Tibial artery (tissue), 4 donors: ENCODE measurements around the gene KLHL29.

Experiments
- DNase-seq, 2 donors: peaks; one replicate each; pipeline ENCODE4 v3.0.0-alpha.2; 2019
- H3K27ac ChIP-seq, 2 donors: fragments of 200-600 bp; sonication (generic) in 1 of 2; 1 replicate in 1 of 2; 2 replicates in 1 of 2; pipeline ENCODE4 v1.5.1; 2018 to 2019; ENCODE audit warnings: mild to moderate bottlenecking in 1 of 2
- H3K27me3 ChIP-seq, 2 donors: fragments of 200-600 bp; sonication (generic) in 1 of 2; one replicate each; pipeline versions ENCODE4 v1.5.1 to v1.6.0; 2016 to 2019
- H3K36me3 ChIP-seq, 3 donors: fragments of 200-600 bp; sonication (generic) in 2 of 3; one replicate each; pipeline ENCODE4 v1.5.1; 2016 to 2019; ENCODE audit warnings: mild to moderate bottlenecking in 2 of 3
- H3K4me1 ChIP-seq, 4 donors: fragments of 200-600 bp; sonication (generic) in 2 of 4; 1 replicate in 3 of 4; 2 replicates in 1 of 4; pipeline ENCODE4 v1.5.1; 2016 to 2019
- H3K4me3 ChIP-seq, 2 donors: fragments of 200-600 bp; sonication (generic) in 1 of 2; 1 replicate in 1 of 2; 2 replicates in 1 of 2; pipeline ENCODE4 v1.5.1; 2018 to 2019; ENCODE audit warnings: mild to moderate bottlenecking in 2 of 2
- H3K9me3 ChIP-seq, 3 donors: fragments of 200-600 bp; sonication (generic) in 1 of 3; one replicate each; pipeline ENCODE4 v1.5.1; 2016 to 2019
- intact Hi-C: fragments of 100-400 bp; cut with DNase I; formaldehyde crosslinking; loops from one replicate; pipeline ENCODE4 v1.15.0; 2023; ENCODE audit warnings: low total_unique reads
- TF ChIP-seq, protein P1 (sequence below), 2 experiments: fragments of 200-600 bp in 1 of 2; fragments of 450-650 bp in 1 of 2; IDR thresholded peaks; one replicate each; pipeline ENCODE4 v1.5.1; 2017 to 2019; ENCODE audit warnings: antibody characterized with exemption in 2 of 2, mild to moderate bottlenecking in 1 of 2, moderate library complexity in 1 of 2

Gene KLHL29

GRCh38 chr2:23491591-23492336, 106.8 kb downstream of the KLHL29 start:
- TF ChIP-seq, protein P1, sequence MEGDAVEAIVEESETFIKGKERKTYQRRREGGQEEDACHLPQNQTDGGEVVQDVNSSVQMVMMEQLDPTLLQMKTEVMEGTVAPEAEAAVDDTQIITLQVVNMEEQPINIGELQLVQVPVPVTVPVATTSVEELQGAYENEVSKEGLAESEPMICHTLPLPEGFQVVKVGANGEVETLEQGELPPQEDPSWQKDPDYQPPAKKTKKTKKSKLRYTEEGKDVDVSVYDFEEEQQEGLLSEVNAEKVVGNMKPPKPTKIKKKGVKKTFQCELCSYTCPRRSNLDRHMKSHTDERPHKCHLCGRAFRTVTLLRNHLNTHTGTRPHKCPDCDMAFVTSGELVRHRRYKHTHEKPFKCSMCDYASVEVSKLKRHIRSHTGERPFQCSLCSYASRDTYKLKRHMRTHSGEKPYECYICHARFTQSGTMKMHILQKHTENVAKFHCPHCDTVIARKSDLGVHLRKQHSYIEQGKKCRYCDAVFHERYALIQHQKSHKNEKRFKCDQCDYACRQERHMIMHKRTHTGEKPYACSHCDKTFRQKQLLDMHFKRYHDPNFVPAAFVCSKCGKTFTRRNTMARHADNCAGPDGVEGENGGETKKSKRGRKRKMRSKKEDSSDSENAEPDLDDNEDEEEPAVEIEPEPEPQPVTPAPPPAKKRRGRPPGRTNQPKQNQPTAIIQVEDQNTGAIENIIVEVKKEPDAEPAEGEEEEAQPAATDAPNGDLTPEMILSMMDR (IDR thresholded peaks at IDR 0.05) = no peak
- Histone ChIP-seq H3K9me3 (no peaks in the 10 kb centered on the region), H3K36me3 (no peaks in the 10 kb centered on the region), H3K4me3 (no peak overlapping the region), H3K27ac (no peak overlapping the region), H3K27me3 (no peaks in the 10 kb centered on the region), H3K4me1 (peaks cover 0 to 21% (median 14%) of the 10 kb centered on the region in 4 donors)
- intact Hi-C loops = no loop called here
- no peak for DNase-seq

- H3K4me1 ChIP-seq = peaks cover 0 to 26% (median 19%) of the 10 kb centered on the region in 4 donors
- DNase-seq = no peak
- no peaks in the 10 kb centered on the region for H3K27me3 ChIP-seq
- H3K4me3 ChIP-seq = no peak overlapping the region
- intact Hi-C loops = no loop called here
- no peak overlapping the region for H3K27ac ChIP-seq
- H3K9me3 ChIP-seq = no peaks in the 10 kb centered on the region
- no peaks in the 10 kb centered on the region for H3K36me3 ChIP-seq
- TF ChIP-seq, protein P1 (IDR thresholded peaks at IDR 0.05) = no peak
These were observed 107.3 kb downstream of the KLHL29 start for GRCh38 chr2:23492337-23492675.

- H3K4me1 ChIP-seq = peaks cover 0 to 32% (median 25%) of the 10 kb centered on the region in 4 donors
- no peak overlapping the region for H3K4me3 ChIP-seq
- intact Hi-C loops = no loop called here
- TF ChIP-seq, protein P1 (IDR thresholded peaks at IDR 0.05) = no peak
- H3K27ac ChIP-seq = no peak overlapping the region
- H3K9me3 ChIP-seq = no peaks in the 10 kb centered on the region
- no peaks in the 10 kb centered on the region for H3K36me3 ChIP-seq
- no peaks in the 10 kb centered on the region for H3K27me3 ChIP-seq
- no peak for DNase-seq
These were observed 107.9 kb downstream of the KLHL29 start for GRCh38 chr2:23492921-23493320.

GRCh38 chr2:23493846-23494245, 108.9 kb downstream of the KLHL29 start:
- no peak overlapping the region for H3K27ac ChIP-seq
- H3K36me3 ChIP-seq = no peaks in the 10 kb centered on the region
- H3K4me3 ChIP-seq = no peak overlapping the region
- intact Hi-C loops = no loop called here
- DNase-seq = no peak
- H3K4me1 ChIP-seq = peaks cover 0 to 41% (median 34%) of the 10 kb centered on the region in 4 donors
- H3K27me3 ChIP-seq = no peaks in the 10 kb centered on the region
- TF ChIP-seq, protein P1 (IDR thresholded peaks at IDR 0.05) = no peak
- no peaks in the 10 kb centered on the region for H3K9me3 ChIP-seq

DNA sequence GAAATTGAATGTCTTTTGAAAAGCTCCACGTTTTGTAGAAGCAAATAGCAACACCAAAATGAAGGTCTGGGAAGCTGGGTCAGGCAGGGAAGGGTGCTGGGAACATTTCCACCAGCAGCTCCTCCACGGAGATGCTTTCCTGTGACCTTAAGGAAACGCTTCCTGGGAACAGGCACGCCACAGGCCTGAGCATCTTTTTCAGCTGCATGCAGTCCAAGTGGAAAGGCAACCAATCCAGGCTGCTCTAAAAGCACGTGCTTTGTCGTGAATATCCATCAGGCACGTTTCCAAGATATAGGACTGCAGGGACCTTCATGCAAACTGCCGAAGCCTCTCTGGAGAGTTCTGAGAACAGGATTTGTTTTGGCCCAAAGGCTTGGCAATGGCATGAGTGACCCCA, 109.3 kb downstream of the KLHL29 start:
- no peaks in the 10 kb centered on the region for H3K27me3 ChIP-seq
- no peak overlapping the region for H3K27ac ChIP-seq
- TF ChIP-seq, protein P1 (IDR thresholded peaks at IDR 0.05) = no peak
- intact Hi-C loops = no loop called here
- no peak for DNase-seq
- H3K36me3 ChIP-seq = no peaks in the 10 kb centered on the region
- H3K4me1 ChIP-seq = peaks cover 0 to 46% (median 38%) of the 10 kb centered on the region in 4 donors
- H3K4me3 ChIP-seq = no peak overlapping the region
- H3K9me3 ChIP-seq = no peaks in the 10 kb centered on the region
